ENCODE results near the gene STARD10.

The STARD10 gene

DNA sequence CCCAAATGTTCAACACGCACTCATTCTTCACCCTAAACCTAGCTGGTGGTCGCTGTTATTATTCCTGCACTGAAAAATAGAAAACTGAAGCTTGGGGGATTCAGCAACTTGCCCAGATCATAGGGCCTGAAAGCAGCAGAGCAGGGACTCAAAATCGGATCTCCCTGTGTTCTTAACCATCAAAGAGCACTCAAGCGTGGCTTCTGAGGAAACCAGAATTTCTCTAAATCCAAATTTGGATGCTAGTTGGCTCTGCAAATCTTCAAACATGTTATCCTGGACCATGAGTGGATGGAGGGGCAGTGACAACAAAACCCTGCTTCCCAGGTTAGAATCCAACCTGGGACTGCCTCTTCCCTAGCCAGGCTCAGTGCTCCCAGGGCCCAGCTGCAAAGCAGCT, 30.0 kb downstream of the STARD10 start:
- DNase-seq (ENCODE audit: low read depth), result no peak

- DNase-seq (ENCODE audit: low read depth), result no peak
These were observed 31.1 kb downstream of the STARD10 start for GRCh38 chr11:72762641-72763304.

- no peak for DNase-seq (ENCODE audit: low read depth)
These were observed 33.1 kb downstream of the STARD10 start for GRCh38 chr11:72760539-72761405.

DNA sequence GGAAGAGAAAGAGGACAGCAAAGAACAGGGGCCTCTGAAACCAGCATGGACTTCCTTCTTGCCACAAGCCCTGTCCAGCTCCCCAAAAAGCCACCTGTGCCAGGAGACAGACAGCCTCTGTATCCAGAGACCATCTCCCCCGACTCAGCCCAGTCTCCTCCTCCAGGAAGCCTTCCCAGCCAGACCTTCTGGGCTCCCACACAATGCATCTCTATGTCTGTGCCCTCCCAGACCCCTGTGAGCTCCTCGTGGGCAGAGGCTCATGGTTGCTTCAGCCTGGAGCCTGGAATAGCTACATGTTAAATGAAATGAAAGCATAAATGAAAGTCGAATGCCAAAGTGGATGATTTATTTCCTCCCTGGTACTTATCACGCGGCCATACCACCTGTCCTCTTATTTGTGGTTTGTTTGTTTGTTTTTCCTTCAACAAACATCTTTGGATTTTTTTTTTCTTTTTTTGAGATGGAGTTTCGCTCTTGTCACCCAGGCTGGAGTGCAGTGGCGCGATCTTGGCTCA, 34.3 kb downstream of the STARD10 start:
- DNase-seq (ENCODE audit: low read depth), result no peak

DNA sequence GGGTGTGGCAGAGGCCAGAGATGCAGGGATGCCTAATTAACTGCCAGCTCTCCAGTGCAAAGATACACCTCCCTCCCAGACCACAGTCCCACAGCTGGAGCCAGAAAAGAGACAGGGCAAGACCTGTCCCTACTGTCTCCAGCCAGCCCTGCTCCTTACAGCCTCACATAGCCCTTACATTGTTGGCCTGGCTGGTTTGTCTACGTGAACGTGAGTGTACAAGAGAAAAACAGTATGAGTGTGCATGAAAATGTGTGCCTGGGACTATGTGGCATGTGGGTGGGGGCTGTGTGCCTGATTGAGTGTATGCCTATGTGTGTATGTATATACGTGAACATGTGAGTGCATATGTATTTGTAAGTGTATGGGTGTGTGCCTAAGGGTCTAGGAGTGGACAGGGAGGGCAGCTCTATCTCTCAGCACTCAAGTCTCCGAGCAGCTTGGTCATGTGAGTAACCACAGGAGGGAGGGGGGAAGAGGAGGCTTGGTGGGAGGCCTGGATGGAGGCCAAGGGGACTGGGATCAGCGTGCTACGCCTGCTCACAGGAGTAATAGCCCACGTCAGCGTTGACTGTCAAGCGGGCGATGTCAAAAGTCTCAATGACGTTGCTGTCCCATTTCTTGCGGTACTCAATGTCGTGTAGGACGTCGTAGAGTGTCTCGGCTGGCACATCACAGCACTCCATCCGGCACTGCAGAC, 35.0 kb downstream of the STARD10 start:
- DNase-seq (ENCODE audit: low read depth), result no peak

- no peak for DNase-seq (ENCODE audit: low read depth)
These were observed 35.5 kb downstream of the STARD10 start for GRCh38 chr11:72758304-72758689.

- DNase-seq (ENCODE audit: low read depth), result no peak
These were observed 38.0 kb downstream of the STARD10 start for GRCh38 chr11:72755713-72756285.

DNA sequence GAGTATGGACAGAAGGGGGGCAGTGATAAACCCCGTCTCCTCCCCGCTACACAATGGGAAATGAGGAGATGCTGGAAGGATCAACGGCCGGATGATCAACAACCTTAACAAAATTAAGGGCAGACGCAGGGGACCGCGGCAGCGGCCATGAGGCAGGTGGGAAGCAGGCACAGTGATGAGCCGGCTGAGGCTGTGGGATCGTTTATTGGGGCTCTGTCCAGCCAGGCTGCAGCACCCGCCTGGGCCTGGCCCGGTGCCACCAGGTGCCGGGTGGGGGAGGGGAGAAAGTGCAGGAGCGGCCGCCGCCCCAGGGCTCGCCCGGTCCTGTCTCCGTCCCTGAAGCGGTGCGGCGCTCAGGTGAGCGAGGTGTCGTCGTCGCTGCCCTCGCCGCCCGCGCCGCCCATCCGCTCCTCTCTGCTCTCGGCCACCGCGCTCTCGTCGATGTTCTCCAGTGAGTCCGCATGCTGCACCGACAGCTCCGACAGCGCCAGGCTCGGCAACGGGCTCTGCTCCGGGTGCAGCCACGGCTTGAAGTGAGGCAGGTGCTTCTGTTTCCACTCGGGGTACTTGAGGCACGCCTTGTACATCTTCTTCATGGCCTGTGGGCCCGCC, 39.2 kb downstream of the STARD10 start:
- no peak for DNase-seq (ENCODE audit: low read depth)

GRCh38 chr11:72754149-72754543, 39.7 kb downstream of the STARD10 start:
- no peak for DNase-seq (ENCODE audit: low read depth)

DNA sequence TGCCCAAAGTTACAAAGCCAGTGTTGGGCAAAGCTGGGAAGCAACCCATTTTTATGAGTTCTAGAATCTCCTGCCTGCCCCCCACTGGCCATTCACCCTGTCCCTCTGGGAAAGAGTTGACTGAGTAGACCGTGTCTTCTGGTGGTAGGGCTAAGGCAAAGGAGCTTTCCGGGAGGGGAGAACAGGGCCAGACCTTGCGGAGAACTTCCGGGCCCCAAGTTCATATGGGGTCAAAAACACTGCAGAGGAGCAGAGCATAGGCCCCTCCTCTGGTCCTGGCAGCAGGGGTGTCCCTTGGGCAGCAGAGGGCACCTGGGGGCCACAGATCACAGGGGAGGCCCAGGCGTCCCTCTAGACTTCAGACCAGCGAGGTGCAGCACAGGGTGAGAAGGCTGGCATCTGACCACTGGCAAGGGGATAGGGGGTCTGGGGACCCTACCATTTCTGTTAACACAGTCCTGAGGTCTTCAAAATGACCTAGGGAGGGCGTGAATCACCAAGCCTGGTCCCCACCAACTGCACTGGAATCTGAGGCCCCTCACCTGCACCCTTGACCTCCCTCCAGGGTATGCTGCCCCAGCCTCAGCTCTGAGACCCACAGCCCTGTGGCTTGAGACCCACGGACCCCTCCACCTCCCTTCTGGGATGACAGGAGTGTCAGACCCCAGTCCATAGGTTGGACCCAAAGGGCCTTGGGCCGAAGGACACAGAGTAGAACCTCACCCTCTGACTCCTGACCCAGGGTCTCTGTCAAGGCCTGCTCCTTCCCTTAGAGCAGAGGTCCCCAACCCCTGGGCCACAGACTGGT, 40.3 kb downstream of the STARD10 start:
- DNase-seq (ENCODE audit: low read depth), result no peak

DNA sequence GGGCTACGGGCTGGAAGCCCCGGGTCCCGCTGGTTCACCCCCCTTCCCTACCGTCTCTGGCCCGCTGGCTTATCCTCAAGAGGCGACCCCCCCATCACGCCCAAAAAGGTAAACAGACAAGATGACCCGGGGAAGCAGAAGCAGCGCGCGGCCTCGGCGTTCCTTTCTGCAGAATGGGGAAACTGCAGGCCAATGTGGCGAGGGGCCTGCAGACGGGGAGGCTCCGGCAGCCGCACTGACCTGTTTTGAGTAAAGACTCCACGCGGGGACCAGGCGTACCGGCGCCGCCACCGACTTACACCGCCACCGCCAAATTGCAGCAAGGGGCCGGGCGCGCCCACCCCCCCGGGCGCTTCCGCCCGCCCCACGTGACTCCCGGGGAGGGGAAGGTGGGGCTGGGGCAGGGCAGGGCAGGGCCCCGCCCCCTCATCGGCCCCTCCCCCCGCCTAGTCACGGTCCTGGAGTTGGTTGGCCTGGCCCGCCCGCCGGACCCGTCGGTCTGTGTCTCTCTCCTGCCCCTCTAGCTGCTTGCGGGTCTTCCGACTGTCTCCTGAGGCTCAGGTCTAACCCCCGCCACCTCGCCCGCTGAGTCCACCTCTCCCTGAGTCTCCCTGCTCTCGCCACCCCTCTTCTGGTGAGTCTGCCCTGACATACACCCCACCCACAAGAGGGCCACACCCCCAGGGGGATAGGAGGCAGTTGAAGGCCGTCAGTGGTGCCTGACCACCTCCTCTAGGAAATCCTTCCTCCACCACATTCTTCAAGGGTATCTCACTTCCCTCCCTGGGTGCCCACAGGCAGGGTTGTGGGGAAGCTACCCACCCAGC, 41.5 kb downstream of the STARD10 start, which contains the start of gene ARAP1:
ARAP1 (minus strand) TSS at position 321 of the 827 bp plus-strand sequence. CDS start 25,280 bp downstream, outside the sequence.
- DNase-seq (ENCODE audit: low read depth), result peak; percentile 70

- no peak for DNase-seq (ENCODE audit: low read depth)
These were observed 42.4 kb downstream of the STARD10 start for GRCh38 chr11:72751116-72752087.

GRCh38 chr11:72750556-72751115, 43.2 kb downstream of the STARD10 start:
- DNase-seq (ENCODE audit: low read depth), result no peak

DNA sequence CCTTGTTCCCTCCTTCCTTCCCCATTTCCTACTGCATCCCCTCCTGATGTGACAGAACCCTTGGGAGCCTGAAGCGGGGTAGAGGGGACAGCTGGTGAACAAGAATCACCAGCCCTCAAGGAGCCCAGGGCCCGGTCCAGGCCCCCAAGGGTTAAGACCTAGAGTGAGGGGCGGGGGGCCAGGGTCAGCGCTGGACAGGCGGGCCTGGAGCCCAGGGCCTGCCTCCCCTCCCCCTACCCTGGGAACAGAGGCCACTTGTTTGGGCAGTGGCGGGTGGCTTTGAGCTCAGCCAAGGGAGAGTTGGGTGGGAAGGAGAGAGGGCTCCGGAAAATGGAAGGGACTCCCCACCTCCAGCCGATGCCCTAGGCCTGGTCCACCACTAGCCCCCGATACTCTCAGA, 43.8 kb downstream of the STARD10 start:
- DNase-seq (ENCODE audit: low read depth), result no peak

GRCh38 chr11:72747289-72747855, 46.5 kb downstream of the STARD10 start:
- DNase-seq (ENCODE audit: low read depth), result no peak

GRCh38 chr11:72746821-72747220, 47.0 kb downstream of the STARD10 start:
- no peak for DNase-seq (ENCODE audit: low read depth)

DNA sequence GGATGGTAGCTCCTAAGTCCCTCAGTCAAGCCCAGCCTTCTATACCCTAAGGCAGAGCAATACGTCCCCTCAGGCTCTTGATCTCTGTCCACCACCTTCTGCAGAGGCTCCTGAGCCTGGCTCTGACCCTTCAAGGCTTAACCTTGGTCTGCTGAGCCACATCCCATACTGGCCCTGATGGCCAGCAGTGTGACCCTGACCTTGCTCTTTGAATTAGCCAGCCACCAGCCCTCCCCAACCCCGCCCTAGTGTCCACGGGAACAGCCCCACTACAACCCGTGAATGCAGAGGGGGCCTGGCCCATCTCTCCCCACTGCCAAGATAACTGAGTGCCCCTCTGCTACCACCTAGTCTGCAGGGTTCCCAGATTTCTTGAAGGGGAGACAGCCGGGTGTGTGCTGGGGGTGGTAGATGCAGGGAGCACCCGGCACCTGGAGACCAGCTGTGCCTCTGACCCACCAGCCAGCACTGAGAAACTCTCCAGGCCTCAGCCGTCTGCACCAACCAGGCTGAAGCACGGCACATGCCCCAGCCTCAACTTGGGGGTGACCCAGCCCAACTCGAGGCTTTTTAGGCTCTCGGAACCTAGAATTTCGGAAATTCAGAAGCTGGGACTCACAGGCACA, 47.8 kb downstream of the STARD10 start:
- DNase-seq (ENCODE audit: low read depth), result no peak

- no peak for DNase-seq (ENCODE audit: low read depth)
These were observed 48.3 kb downstream of the STARD10 start for GRCh38 chr11:72745511-72745910.

Data from stimulated activated CD8-positive, alpha-beta memory T cell treated with anti-CD3 and anti-CD28 coated beads, Interleukin-12 subunit alpha, Interleukin-12 subunit beta, amount 100 ng/mL, for 4 hours (primary cell).